SK-N-SH treated with all-trans-retinoic acid at 6 μM for 48 hours (cell line): Measurements from ENCODE around the gene RFX5.

Experiments used
- ARNTL ChIP-seq: fragments of 450-650 bp; formaldehyde crosslinking; IDR thresholded peaks from 2 replicates; pipeline ENCODE4 v1.5.0; 2020; ENCODE audit warnings: low read depth, mild to moderate bottlenecking, moderate library complexity, borderline replicate concordance
- OSR1 ChIP-seq: fragments of 250-450 bp; sonication (Bioruptor Pico); IDR thresholded peaks from 2 replicates; pipeline ENCODE4 v1.8.0; 2022; ENCODE audit warnings: moderate library complexity, mild to moderate bottlenecking, inconsistent platforms
- ZC3H10 ChIP-seq: fragments of 250-450 bp; sonication (Bioruptor Pico); IDR thresholded peaks from 2 replicates; pipeline ENCODE4 v1.5.1; 2021; ENCODE audit warnings: mild to moderate bottlenecking, moderate library complexity
- ZFP3 ChIP-seq: fragments of 250-450 bp; sonication (Bioruptor Pico); IDR thresholded peaks from 2 replicates; pipeline ENCODE4 v1.5.0; 2020; ENCODE audit warnings: mild to moderate bottlenecking, moderate library complexity
- ZNF8 ChIP-seq: fragments of 450-650 bp; formaldehyde crosslinking; IDR thresholded peaks from 2 replicates; pipeline ENCODE4 v1.5.0; 2020; ENCODE audit warnings: mild to moderate bottlenecking, moderate library complexity
- TF ChIP-seq, protein P1 (sequence below): fragments of 250-450 bp; sonication (Bioruptor Pico); IDR thresholded peaks from 2 replicates; pipeline ENCODE4 v1.8.0; 2020; ENCODE audit warnings: mild to moderate bottlenecking, moderate library complexity, borderline replicate concordance
- TF ChIP-seq, protein P2 (sequence below): fragments of 250-450 bp; sonication (Bioruptor Pico); IDR thresholded peaks from 2 replicates; pipeline ENCODE4 v1.5.1; 2021; ENCODE audit warnings: mild to moderate bottlenecking, moderate library complexity
- TF ChIP-seq, protein P3 (sequence below): fragments of 250-450 bp; sonication (Bioruptor Pico); IDR thresholded peaks from 2 replicates; pipeline ENCODE4 v1.5.0; 2020; ENCODE audit warnings: mild to moderate bottlenecking, moderate library complexity

DNA sequence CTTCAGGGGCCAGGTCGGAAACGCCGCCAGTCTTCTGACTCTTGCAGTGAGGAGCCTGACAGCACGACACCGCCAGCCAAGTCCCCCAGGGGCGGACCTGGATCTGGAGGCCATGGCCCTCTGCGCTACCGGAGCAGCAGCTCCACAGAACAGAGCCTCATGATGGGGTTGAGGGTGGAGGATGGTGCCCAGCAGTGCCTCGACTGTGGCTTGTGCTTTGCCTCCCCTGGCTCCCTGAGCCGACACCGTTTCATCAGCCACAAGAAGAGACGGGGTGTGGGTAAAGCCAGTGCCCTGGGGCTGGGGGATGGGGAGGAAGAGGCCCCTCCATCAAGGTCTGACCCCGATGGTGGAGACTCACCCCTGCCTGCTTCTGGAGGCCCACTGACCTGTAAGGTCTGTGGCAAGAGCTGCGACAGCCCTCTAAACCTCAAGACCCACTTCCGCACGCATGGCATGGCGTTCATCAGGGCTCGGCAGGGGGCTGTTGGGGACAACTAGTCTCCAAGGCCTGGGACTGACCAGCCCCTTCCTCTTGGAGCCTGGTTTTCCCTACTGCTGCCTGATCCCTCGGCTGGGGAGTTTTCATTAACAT lies 56.2 kb downstream of the RFX5 start:
- no peak for TF ChIP-seq ZC3H10 (CRISPR knock-in tag)
- TF ChIP-seq, protein P1, sequence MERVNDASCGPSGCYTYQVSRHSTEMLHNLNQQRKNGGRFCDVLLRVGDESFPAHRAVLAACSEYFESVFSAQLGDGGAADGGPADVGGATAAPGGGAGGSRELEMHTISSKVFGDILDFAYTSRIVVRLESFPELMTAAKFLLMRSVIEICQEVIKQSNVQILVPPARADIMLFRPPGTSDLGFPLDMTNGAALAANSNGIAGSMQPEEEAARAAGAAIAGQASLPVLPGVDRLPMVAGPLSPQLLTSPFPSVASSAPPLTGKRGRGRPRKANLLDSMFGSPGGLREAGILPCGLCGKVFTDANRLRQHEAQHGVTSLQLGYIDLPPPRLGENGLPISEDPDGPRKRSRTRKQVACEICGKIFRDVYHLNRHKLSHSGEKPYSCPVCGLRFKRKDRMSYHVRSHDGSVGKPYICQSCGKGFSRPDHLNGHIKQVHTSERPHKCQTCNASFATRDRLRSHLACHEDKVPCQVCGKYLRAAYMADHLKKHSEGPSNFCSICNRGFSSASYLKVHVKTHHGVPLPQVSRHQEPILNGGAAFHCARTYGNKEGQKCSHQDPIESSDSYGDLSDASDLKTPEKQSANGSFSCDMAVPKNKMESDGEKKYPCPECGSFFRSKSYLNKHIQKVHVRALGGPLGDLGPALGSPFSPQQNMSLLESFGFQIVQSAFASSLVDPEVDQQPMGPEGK (CRISPR knock-in tag) = no peak
- TF ChIP-seq, protein P2, sequence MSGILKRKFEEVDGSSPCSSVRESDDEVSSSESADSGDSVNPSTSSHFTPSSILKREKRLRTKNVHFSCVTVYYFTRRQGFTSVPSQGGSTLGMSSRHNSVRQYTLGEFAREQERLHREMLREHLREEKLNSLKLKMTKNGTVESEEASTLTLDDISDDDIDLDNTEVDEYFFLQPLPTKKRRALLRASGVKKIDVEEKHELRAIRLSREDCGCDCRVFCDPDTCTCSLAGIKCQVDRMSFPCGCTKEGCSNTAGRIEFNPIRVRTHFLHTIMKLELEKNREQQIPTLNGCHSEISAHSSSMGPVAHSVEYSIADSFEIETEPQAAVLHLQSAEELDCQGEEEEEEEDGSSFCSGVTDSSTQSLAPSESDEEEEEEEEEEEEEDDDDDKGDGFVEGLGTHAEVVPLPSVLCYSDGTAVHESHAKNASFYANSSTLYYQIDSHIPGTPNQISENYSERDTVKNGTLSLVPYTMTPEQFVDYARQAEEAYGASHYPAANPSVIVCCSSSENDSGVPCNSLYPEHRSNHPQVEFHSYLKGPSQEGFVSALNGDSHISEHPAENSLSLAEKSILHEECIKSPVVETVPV (CRISPR knock-in tag) = no peak
- no peak for TF ChIP-seq ZNF8
- TF ChIP-seq ARNTL (CRISPR knock-in tag) = no peak
- no peak for TF ChIP-seq ZFP3 (CRISPR knock-in tag)
- TF ChIP-seq, protein P3, sequence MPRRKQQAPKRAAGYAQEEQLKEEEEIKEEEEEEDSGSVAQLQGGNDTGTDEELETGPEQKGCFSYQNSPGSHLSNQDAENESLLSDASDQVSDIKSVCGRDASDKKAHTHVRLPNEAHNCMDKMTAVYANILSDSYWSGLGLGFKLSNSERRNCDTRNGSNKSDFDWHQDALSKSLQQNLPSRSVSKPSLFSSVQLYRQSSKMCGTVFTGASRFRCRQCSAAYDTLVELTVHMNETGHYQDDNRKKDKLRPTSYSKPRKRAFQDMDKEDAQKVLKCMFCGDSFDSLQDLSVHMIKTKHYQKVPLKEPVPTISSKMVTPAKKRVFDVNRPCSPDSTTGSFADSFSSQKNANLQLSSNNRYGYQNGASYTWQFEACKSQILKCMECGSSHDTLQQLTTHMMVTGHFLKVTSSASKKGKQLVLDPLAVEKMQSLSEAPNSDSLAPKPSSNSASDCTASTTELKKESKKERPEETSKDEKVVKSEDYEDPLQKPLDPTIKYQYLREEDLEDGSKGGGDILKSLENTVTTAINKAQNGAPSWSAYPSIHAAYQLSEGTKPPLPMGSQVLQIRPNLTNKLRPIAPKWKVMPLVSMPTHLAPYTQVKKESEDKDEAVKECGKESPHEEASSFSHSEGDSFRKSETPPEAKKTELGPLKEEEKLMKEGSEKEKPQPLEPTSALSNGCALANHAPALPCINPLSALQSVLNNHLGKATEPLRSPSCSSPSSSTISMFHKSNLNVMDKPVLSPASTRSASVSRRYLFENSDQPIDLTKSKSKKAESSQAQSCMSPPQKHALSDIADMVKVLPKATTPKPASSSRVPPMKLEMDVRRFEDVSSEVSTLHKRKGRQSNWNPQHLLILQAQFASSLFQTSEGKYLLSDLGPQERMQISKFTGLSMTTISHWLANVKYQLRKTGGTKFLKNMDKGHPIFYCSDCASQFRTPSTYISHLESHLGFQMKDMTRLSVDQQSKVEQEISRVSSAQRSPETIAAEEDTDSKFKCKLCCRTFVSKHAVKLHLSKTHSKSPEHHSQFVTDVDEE (CRISPR knock-in tag) = no peak
- TF ChIP-seq OSR1 (CRISPR knock-in tag) = no peak
